OCI-LY1 (cell line): Measurements from ENCODE around the gene CPT1B.

ENCODE experiments used
- EZH2 ChIP-seq: fragments of 200-600 bp; sonication (generic), shearing (Covaris generic); IDR thresholded peaks from 2 replicates; pipeline ENCODE4 v1.8.0; 2017; ENCODE audit warnings: borderline replicate concordance, mixed run types, mild to moderate bottlenecking, antibody characterized with exemption, low read length, moderate library complexity, mixed read lengths
- TF ChIP-seq, protein P1 (sequence below): fragments of 200-600 bp; sonication (generic), shearing (Covaris generic); IDR thresholded peaks from 2 replicates; pipeline ENCODE4 v1.5.1; 2017; ENCODE audit warnings: mild to moderate bottlenecking, antibody characterized with exemption, low read length, moderate library complexity, mixed read lengths

- TF ChIP-seq, protein P1, sequence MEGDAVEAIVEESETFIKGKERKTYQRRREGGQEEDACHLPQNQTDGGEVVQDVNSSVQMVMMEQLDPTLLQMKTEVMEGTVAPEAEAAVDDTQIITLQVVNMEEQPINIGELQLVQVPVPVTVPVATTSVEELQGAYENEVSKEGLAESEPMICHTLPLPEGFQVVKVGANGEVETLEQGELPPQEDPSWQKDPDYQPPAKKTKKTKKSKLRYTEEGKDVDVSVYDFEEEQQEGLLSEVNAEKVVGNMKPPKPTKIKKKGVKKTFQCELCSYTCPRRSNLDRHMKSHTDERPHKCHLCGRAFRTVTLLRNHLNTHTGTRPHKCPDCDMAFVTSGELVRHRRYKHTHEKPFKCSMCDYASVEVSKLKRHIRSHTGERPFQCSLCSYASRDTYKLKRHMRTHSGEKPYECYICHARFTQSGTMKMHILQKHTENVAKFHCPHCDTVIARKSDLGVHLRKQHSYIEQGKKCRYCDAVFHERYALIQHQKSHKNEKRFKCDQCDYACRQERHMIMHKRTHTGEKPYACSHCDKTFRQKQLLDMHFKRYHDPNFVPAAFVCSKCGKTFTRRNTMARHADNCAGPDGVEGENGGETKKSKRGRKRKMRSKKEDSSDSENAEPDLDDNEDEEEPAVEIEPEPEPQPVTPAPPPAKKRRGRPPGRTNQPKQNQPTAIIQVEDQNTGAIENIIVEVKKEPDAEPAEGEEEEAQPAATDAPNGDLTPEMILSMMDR: no peak
- TF ChIP-seq EZH2: no peak
Measured at GRCh38 chr22:50606946-50607658, 28.9 kb upstream of the CPT1B start.
